ENCODE results near the gene SCGB3A1. TPM values are rescaled to one million over a fixed set of nuclear protein-coding genes. Genes with fewer than 3 reads are reported as not detected.

SCGB3A1 gene
- total and polyA plus RNA-seq, 8 donors = 1.1 to 104 (median 2.9) TPM

GRCh38 chr5:180625791-180626660 is 34.7 kb upstream of the SCGB3A1 start:
- no peaks in the 10 kb centered on the region for H3K36me3 ChIP-seq
- no peak overlapping the region for H3K27ac ChIP-seq
- no peak for TF ChIP-seq CTCF (IDR thresholded peaks at IDR 0.05)
- peaks cover 0 to 7% of the 10 kb centered on the region in 2 donors for H3K27me3 ChIP-seq
- intact Hi-C loops (cut with DNase I) = no loop called here
- no peak overlapping the region for H3K4me3 ChIP-seq
- ATAC-seq = no peak
- peaks cover 0 to 11% of the 10 kb centered on the region in 2 donors for H3K4me1 ChIP-seq
- DNase-seq = peak in 1 of 4 donors; percentile 58
- no peaks in the 10 kb centered on the region for H3K9me3 ChIP-seq

DNA sequence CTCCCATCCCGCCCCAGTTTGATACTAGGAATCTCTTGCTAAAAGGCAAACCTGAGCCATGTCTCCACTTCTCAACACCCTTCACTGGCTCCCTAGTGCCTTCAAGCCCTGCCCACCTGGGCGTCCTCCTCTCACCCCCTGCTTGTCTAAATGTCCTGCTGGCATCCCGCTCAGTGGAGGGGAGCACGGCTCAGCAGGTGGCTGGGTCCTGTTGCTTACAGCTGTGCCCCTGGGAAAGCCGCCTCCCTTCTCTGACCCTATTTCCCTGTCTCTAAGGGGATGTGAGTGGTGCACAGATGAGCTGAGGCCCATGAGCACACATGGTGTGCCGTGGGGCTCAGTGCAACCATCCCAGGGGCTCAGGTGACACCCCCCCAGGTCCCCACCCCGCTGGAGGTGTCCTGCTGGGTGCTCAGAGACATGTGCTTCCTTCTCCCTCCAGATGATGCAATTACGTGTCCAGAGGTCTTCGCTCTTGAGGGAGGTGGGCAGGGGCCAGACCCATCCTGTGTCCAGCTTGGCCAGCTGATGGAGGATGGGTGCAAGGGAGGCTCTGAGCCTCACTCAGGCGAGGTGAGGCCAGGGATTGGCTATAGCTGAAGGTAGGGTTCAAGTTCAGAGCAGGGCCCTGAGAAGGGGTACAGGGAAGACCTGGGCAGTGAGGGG is 34.0 kb upstream of the SCGB3A1 start:
- Histone ChIP-seq H3K27ac (no peak overlapping the region), H3K4me3 (no peak overlapping the region), H3K4me1 (peaks cover 0 to 11% of the 10 kb centered on the region in 2 donors), H3K27me3 (peaks cover 0 to 13% of the 10 kb centered on the region in 2 donors), H3K9me3 (no peaks in the 10 kb centered on the region), H3K36me3 (no peaks in the 10 kb centered on the region)
- no peak for TF ChIP-seq CTCF (IDR thresholded peaks at IDR 0.05)
- ATAC-seq = no peak
- no peak for DNase-seq
- intact Hi-C loops (cut with DNase I) = no loop called here

- Histone ChIP-seq H3K9me3 (no peaks in the 10 kb centered on the region), H3K27me3 (peaks cover 0 to 20% of the 10 kb centered on the region in 2 donors), H3K4me3 (no peak overlapping the region), H3K4me1 (peaks cover 0 to 11% of the 10 kb centered on the region in 2 donors), H3K27ac (no peak overlapping the region), H3K36me3 (no peaks in the 10 kb centered on the region)
- TF ChIP-seq CTCF (IDR thresholded peaks at IDR 0.05) = no peak
- ATAC-seq (no peak), DNase-seq (no peak)
- intact Hi-C loops (cut with DNase I) = no loop called here
Measured at GRCh38 chr5:180624587-180624986, 33.3 kb upstream of the SCGB3A1 start.

DNA sequence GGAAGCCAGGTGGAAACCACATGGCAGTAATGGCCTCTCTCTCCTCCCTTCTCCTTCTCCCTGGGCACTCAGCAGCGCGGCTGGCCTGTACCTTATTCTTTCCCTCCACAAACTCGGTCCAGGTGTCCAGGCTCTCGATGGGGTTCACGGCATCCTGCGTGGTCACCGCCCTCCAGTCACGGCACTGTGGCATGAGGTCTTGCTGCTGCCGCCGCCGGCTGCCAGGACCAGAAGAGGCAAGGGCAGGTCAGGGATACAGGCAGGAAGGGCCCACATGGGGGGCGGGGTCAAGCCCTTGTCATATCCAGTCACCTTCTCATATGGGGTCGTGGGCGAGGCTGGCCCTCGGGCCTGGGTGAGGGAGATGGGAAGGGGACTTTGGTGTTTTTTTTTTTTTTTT is 32.5 kb upstream of the SCGB3A1 start:
- intact Hi-C loops (cut with DNase I) = no loop called here
- Histone ChIP-seq H3K27me3 (peaks cover 0 to 27% of the 10 kb centered on the region in 2 donors), H3K36me3 (no peaks in the 10 kb centered on the region), H3K4me3 (no peak overlapping the region), H3K4me1 (peaks cover 0 to 11% of the 10 kb centered on the region in 2 donors), H3K9me3 (no peaks in the 10 kb centered on the region), H3K27ac (peak overlapping the region in 1 of 2 donors; percentile 37)
- no peak for DNase-seq
- no peak for ATAC-seq
- no peak for TF ChIP-seq CTCF (IDR thresholded peaks at IDR 0.05)

GRCh38 chr5:180623411-180623834 is 32.1 kb upstream of the SCGB3A1 start:
- Histone ChIP-seq H3K4me1 (peaks cover 0 to 15% of the 10 kb centered on the region in 2 donors), H3K36me3 (no peaks in the 10 kb centered on the region), H3K27ac (peak overlapping the region; percentile 13 to 37), H3K27me3 (peaks cover 0 to 31% of the 10 kb centered on the region in 2 donors), H3K4me3 (no peak overlapping the region), H3K9me3 (no peaks in the 10 kb centered on the region)
- ATAC-seq = no peak
- no peak for TF ChIP-seq CTCF (IDR thresholded peaks at IDR 0.05)
- no peak for DNase-seq
- intact Hi-C loops (cut with DNase I) = no loop called here
